Left lung (tissue), 10 donors: Measurements from ENCODE around the gene AMBP. TPM values are rescaled to one million over a fixed set of nuclear protein-coding genes. Genes with fewer than 3 reads are reported as not detected.

ENCODE experiments used
- ATAC-seq: fragments of 200-7000 bp; cut with Tn5 transposase; one replicate; pipeline ENCODE4 v1.9.1; 2020; ENCODE audit warnings: moderate library complexity
- DNase-seq, 4 donors: peaks; one replicate each; pipeline ENCODE4 v3.0.0-alpha.2; 2013 to 2020
- H3K27ac ChIP-seq, 2 donors: fragments of 200-600 bp; sonication (generic) in 1 of 2; one replicate each; pipeline versions ENCODE4 v1.5.0 to v1.8.0; 2020 to 2021
- H3K27me3 ChIP-seq, 2 donors: fragments of 200-600 bp; sonication (generic) in 1 of 2; one replicate each; pipeline versions ENCODE4 v1.5.0 to v1.8.0; 2020 to 2021
- H3K36me3 ChIP-seq, 2 donors: fragments of 200-600 bp; sonication (generic) in 1 of 2; one replicate each; pipeline versions ENCODE4 v1.5.0 to v1.8.0; 2020 to 2021
- H3K4me1 ChIP-seq, 2 donors: fragments of 200-600 bp; one replicate each; pipeline ENCODE4 v1.8.0; 2021
- H3K4me3 ChIP-seq, 2 donors: fragments of 200-600 bp; sonication (generic) in 1 of 2; one replicate each; pipeline versions ENCODE4 v1.5.0 to v1.8.0; 2020 to 2021; ENCODE audit warnings: mild to moderate bottlenecking in 1 of 2
- H3K9me3 ChIP-seq, 2 donors: fragments of 200-600 bp; sonication (generic) in 1 of 2; one replicate each; pipeline versions ENCODE4 v1.5.0 to v1.8.0; 2020 to 2021
- CTCF ChIP-seq, 2 donors: fragments of 200-600 bp; sonication (generic) in 1 of 2; IDR thresholded peaks; one replicate each; pipeline versions ENCODE4 v1.5.0 to v1.8.0; 2021; ENCODE audit warnings: antibody characterized with exemption in 2 of 2
- intact Hi-C, 2 donors: fragments of 100-400 bp; cut with DNase I; formaldehyde crosslinking; loops; one replicate each; pipeline versions ENCODE4 v1.11.2 to v1.14.2; 2022
- polyA plus RNA-seq, 6 donors: library from polyadenylated mRNA; unstranded; fragments of 120-200 nt; gene quantifications; one replicate each; pipeline ENCODE4 v1.2.1, GENCODE V29; 2013; ENCODE audit not compliant: insufficient read length in 6 of 6
- total RNA-seq, 2 donors: library from RNA; stranded (reverse); fragmentation: NEBNext Ultra II Directional; extraction: Animal tissue kit (Norgen Biotek cat#: 25700); gene quantifications; one replicate each; pipeline ENCODE4 v1.2.1, GENCODE V29; 2021
- donor health status: DM: no; HTN: yes; CAD: no.
- donor health status: DM: no; HTN: no; CAD: no.

AMBP gene
- total and polyA plus RNA-seq, 8 donors, result 1.2 to 5.5 (median 2.5) TPM; not detected in 1

- Histone ChIP-seq H3K27ac (no peak overlapping the region), H3K36me3 (peaks cover 0 to 46% of the 10 kb centered on the region in 2 donors), H3K4me1 (no peaks in the 10 kb centered on the region), H3K4me3 (no peak overlapping the region), H3K27me3 (no peaks in the 10 kb centered on the region), H3K9me3 (no peaks in the 10 kb centered on the region)
- DNase-seq, result no peak
- intact Hi-C loops, result loop anchor here in 1 of 2 donors (10.0 kb wide), 2 partner anchors 231 to 301 kb away; no protein-coding TSS in a partner anchor
- no peak for TF ChIP-seq CTCF (IDR thresholded peaks at IDR 0.05)
- no peak for ATAC-seq
These were observed 42.0 kb downstream of the AMBP start for GRCh38 chr9:114035845-114036801.

GRCh38 chr9:114035221-114035844 is 42.8 kb downstream of the AMBP start:
- TF ChIP-seq CTCF (IDR thresholded peaks at IDR 0.05), result no peak
- ATAC-seq, result no peak
- Histone ChIP-seq H3K4me3 (no peak overlapping the region), H3K4me1 (no peaks in the 10 kb centered on the region), H3K36me3 (peaks cover 0 to 46% of the 10 kb centered on the region in 2 donors), H3K27me3 (no peaks in the 10 kb centered on the region), H3K27ac (no peak overlapping the region), H3K9me3 (no peaks in the 10 kb centered on the region)
- intact Hi-C loops, result loop anchor here in 1 of 2 donors (10.0 kb wide), 2 partner anchors 231 to 301 kb away; no protein-coding TSS in a partner anchor
- DNase-seq, result no peak

- Histone ChIP-seq H3K27me3 (no peaks in the 10 kb centered on the region), H3K36me3 (peaks cover 0 to 41% of the 10 kb centered on the region in 2 donors), H3K4me1 (no peaks in the 10 kb centered on the region), H3K9me3 (no peaks in the 10 kb centered on the region), H3K27ac (no peak overlapping the region), H3K4me3 (no peak overlapping the region)
- intact Hi-C loops, result loop anchor here in 1 of 2 donors (10.0 kb wide), 2 partner anchors 230 to 300 kb away; no protein-coding TSS in a partner anchor
- ATAC-seq (no peak), DNase-seq (no peak)
- TF ChIP-seq CTCF (IDR thresholded peaks at IDR 0.05), result no peak
These were observed 43.4 kb downstream of the AMBP start for GRCh38 chr9:114034661-114035062.

- no peak for ATAC-seq
- H3K27me3 ChIP-seq, result no peaks in the 10 kb centered on the region
- H3K4me1 ChIP-seq, result no peaks in the 10 kb centered on the region
- no peak overlapping the region for H3K27ac ChIP-seq
- TF ChIP-seq CTCF (IDR thresholded peaks at IDR 0.05), result no peak
- peaks cover 0 to 38% of the 10 kb centered on the region in 2 donors for H3K36me3 ChIP-seq
- intact Hi-C loops, result loop anchor here in 1 of 2 donors (10.0 kb wide), 2 partner anchors 229 to 299 kb away; no protein-coding TSS in a partner anchor
- no peak for DNase-seq
- no peak overlapping the region for H3K4me3 ChIP-seq
- no peaks in the 10 kb centered on the region for H3K9me3 ChIP-seq
These were observed 43.9 kb downstream of the AMBP start for GRCh38 chr9:114034196-114034595.
